HepG2 (cell line): Measurements from ENCODE around the gene KRT2. TPM values are rescaled to one million over a fixed set of nuclear protein-coding genes. Genes with fewer than 3 reads are reported as not detected.

Source experiments
- NFAT5 ChIP-seq: sonication (generic); formaldehyde crosslinking; IDR thresholded peaks from 2 replicates; pipeline ENCODE4 v1.4.0; 2020; ENCODE audit warnings: missing genetic modification reagents
- SALL2 ChIP-seq: sonication (generic); formaldehyde crosslinking; IDR thresholded peaks from 2 replicates; pipeline ENCODE4 v1.8.1; 2023; ENCODE audit warnings: mild to moderate bottlenecking, missing genetic modification reagents, inconsistent platforms
- SP4 ChIP-seq: sonication (generic); formaldehyde crosslinking; IDR thresholded peaks from 2 replicates; pipeline ENCODE4 v1.8.1; 2023; ENCODE audit warnings: mild to moderate bottlenecking, missing genetic modification reagents
- SRSF1 ChIP-seq: fragments of 200-400 bp; formaldehyde crosslinking; optimal IDR thresholded peaks from 2 replicates; pipeline ENCODE3; 2017; ENCODE audit warnings: mild to moderate bottlenecking, low read depth, low read length, moderate library complexity
- ZGPAT ChIP-seq: IDR thresholded peaks from 2 replicates; pipeline ENCODE4 v1.6.1; 2016; ENCODE audit warnings: mild to moderate bottlenecking
- ZNF337 ChIP-seq: sonication (generic); formaldehyde crosslinking; IDR thresholded peaks from 2 replicates; pipeline ENCODE4 v1.5.1; 2020; ENCODE audit warnings: missing genetic modification reagents, low read depth, mild to moderate bottlenecking, borderline replicate concordance
- ZNF510 ChIP-seq: sonication (generic); formaldehyde crosslinking; IDR thresholded peaks from 2 replicates; pipeline ENCODE4 v1.4.0; 2020; ENCODE audit warnings: low read depth, mild to moderate bottlenecking, missing genetic modification reagents
- ZNF512 ChIP-seq: sonication (generic); formaldehyde crosslinking; IDR thresholded peaks from 2 replicates; pipeline ENCODE4 v1.4.0; 2020; ENCODE audit warnings: mild to moderate bottlenecking, missing genetic modification reagents
- polyA plus RNA-seq, 8 experiments: library from polyadenylated mRNA; depleted of rRNA in 3 of 8; stranded (reverse) in 7 of 8; unstranded in 1 of 8; fragments of >200 nt; fragmentation: Illumina TruSeq in 4 of 8; extraction: Trizol in 4 of 8; gene quantifications; 2 replicates each; pipeline versions ENCODE4 v1.2.1 to v1.2.3, GENCODE V29; 2011 to 2016; ENCODE audit warnings: low read depth in 4 of 8, missing spikeins in 1 of 8, mixed read lengths in 1 of 8; ENCODE audit not compliant: insufficient read depth in 1 of 8
- total RNA-seq, 5 experiments: library from RNA; depleted of rRNA; stranded (reverse); fragments of >200 nt; fragmentation: Illumina TruSeq; extraction: Trizol; gene quantifications; 2 replicates each; pipeline ENCODE4 v1.2.3, GENCODE V29; 2016; ENCODE audit warnings: low read depth in 1 of 5

Gene KRT2
- total and polyA plus RNA-seq, 2 of the 13 experiments (the other 11 are each of a cell fraction or from before 2014, with no cell fraction given) = not detected

GRCh38 chr12:52694151-52694550 lies 42.1 kb upstream of the KRT2 start (continued):
- TF ChIP-seq ZGPAT (CRISPR knock-in tag) (no peak), SALL2 (no peak), SP4 (CRISPR knock-in tag) (no peak), ZNF510 (CRISPR knock-in tag) (no peak), ZNF337 (CRISPR knock-in tag) (no peak), NFAT5 (CRISPR knock-in tag) (no peak), ZNF512 (CRISPR knock-in tag) (no peak), SRSF1 (no peak)
